ENCODE data around the gene RTP3. TPM values are rescaled to one million over a fixed set of nuclear protein-coding genes. Genes with fewer than 3 reads are reported as not detected.

The RTP3 gene
- total RNA-seq, 3 donors from 2014 or later, result not detected

- Histone ChIP-seq H3K4me1 (ENCODE audit: low read depth) (no peaks in the 10 kb centered on the region), H3K36me3 (ENCODE audit: low read depth) (no peaks in the 10 kb centered on the region), H3K9me3 (no peaks in the 10 kb centered on the region), H3K4me3 (no peak overlapping the region)
- DNase-seq (no peak), ATAC-seq (no peak)
- TF ChIP-seq CTCF (IDR thresholded peaks at IDR 0.05), result no peak
- intact Hi-C loops (cut with DNase I, micrococcal nuclease), result no loop called here
Measured at GRCh38 chr3:46462511-46462910, 35.3 kb upstream of the RTP3 start.

GRCh38 chr3:46463120-46463867 lies 34.5 kb upstream of the RTP3 start:
- H3K4me3 ChIP-seq, result no peak overlapping the region
- no peaks in the 10 kb centered on the region for H3K4me1 ChIP-seq (ENCODE audit: low read depth)
- DNase-seq (no peak), ATAC-seq (no peak)
- no peaks in the 10 kb centered on the region for H3K9me3 ChIP-seq
- no peak for TF ChIP-seq CTCF (IDR thresholded peaks at IDR 0.05)
- intact Hi-C loops (cut with DNase I, micrococcal nuclease), result no loop called here
- no peaks in the 10 kb centered on the region for H3K36me3 ChIP-seq (ENCODE audit: low read depth)

GRCh38 chr3:46463868-46464241 lies 33.9 kb upstream of the RTP3 start:
- Histone ChIP-seq H3K4me3 (no peak overlapping the region), H3K4me1 (ENCODE audit: low read depth) (no peaks in the 10 kb centered on the region), H3K9me3 (no peaks in the 10 kb centered on the region), H3K36me3 (ENCODE audit: low read depth) (no peaks in the 10 kb centered on the region)
- ATAC-seq (no peak), DNase-seq (no peak)
- intact Hi-C loops (cut with DNase I, micrococcal nuclease), result no loop called here
- no peak for TF ChIP-seq CTCF (IDR thresholded peaks at IDR 0.05)

- ATAC-seq (no peak), DNase-seq (no peak)
- TF ChIP-seq CTCF (IDR thresholded peaks at IDR 0.05), result no peak
- intact Hi-C loops (cut with DNase I, micrococcal nuclease), result no loop called here
- Histone ChIP-seq H3K4me3 (no peak within 1 kb of the TSS), H3K36me3 (ENCODE audit: low read depth) (no peaks in the 10 kb centered on the region), H3K9me3 (no peaks in the 10 kb centered on the region), H3K4me1 (ENCODE audit: low read depth) (no peaks in the 10 kb centered on the region)
Measured at GRCh38 chr3:46464326-46465195, 33.2 kb upstream of the RTP3 start, which contains the start of gene LTF. Gene LTF (minus strand): TSS chr3:46464905. CDS start chr3:46464867, 38 bp downstream.

- Histone ChIP-seq H3K36me3 (ENCODE audit: low read depth) (no peaks in the 10 kb centered on the region), H3K9me3 (no peaks in the 10 kb centered on the region), H3K4me3 (no peak overlapping the region), H3K4me1 (ENCODE audit: low read depth) (no peaks in the 10 kb centered on the region)
- ATAC-seq, result no peak
- TF ChIP-seq CTCF (IDR thresholded peaks at IDR 0.05), result no peak
- DNase-seq, result no peak
- intact Hi-C loops (cut with DNase I, micrococcal nuclease), result no loop called here
Measured at GRCh38 chr3:46465196-46465520, 32.6 kb upstream of the RTP3 start.

Data from mucosa of descending colon (tissue), 3 donors.